A673 (cell line): ENCODE results near the gene DOCK1.

ENCODE experiments used
- EZH2 ChIP-seq: fragments of 200-600 bp; sonication (generic); IDR thresholded peaks from 2 replicates; pipeline ENCODE4 v1.6.1; 2017; ENCODE audit warnings: borderline replicate concordance, low read depth, mild to moderate bottlenecking, mixed read lengths, antibody characterized with exemption, low read length; ENCODE audit not compliant: poor library complexity, severe bottlenecking
- TF ChIP-seq, protein P1 (sequence below): fragments of 300-800, 200-600 bp; sonication (generic); conservative IDR thresholded peaks from 2 replicates; pipeline ENCODE4 v1.5.1; 2017; ENCODE audit warnings: low read depth, mild to moderate bottlenecking, antibody characterized with exemption, low read length, moderate library complexity, mixed read lengths

DNA sequence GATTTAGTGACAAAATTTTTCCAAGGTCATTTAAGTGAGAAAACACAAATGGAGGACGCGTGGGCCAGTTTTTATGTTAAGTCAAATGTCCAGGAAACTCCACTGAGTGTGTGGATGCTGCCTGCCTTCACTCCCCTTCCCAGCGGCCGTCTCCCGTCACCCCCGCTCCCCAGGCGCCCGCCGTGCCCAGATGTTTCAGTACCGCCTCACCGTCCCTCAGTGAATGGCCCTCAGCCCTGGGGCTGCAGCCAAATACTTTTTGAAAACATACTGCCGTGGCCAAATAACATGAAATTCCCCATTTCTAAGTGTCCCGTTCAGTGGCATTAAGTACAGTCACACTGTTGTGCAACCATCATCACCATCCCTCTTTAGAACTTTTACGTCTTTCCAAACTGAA is 159.2 kb downstream of the DOCK1 start:
- TF ChIP-seq, protein P1, sequence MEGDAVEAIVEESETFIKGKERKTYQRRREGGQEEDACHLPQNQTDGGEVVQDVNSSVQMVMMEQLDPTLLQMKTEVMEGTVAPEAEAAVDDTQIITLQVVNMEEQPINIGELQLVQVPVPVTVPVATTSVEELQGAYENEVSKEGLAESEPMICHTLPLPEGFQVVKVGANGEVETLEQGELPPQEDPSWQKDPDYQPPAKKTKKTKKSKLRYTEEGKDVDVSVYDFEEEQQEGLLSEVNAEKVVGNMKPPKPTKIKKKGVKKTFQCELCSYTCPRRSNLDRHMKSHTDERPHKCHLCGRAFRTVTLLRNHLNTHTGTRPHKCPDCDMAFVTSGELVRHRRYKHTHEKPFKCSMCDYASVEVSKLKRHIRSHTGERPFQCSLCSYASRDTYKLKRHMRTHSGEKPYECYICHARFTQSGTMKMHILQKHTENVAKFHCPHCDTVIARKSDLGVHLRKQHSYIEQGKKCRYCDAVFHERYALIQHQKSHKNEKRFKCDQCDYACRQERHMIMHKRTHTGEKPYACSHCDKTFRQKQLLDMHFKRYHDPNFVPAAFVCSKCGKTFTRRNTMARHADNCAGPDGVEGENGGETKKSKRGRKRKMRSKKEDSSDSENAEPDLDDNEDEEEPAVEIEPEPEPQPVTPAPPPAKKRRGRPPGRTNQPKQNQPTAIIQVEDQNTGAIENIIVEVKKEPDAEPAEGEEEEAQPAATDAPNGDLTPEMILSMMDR, result no peak
- no peak for TF ChIP-seq EZH2
